HG03565 (cell line): Measurements from ENCODE around the gene OXCT1.
"Not testable (repeated sequence)": the region's sequence is repeated elsewhere in the genome, so short reads cannot be mapped to it uniquely, and the experiment has no call there.

Experiments
- ATAC-seq: cut with Tn5 transposase; IDR thresholded peaks from one replicate; pipeline ENCODE4 v1.9.1; 2021; ENCODE audit warnings: mild to moderate bottlenecking, moderate library complexity; ENCODE audit not compliant: unreplicated experiment

OXCT1 gene

GRCh38 chr5:41874512-41875060, 4.4 kb upstream of the OXCT1 start:
- no peak for ATAC-seq

GRCh38 chr5:41871852-41872251, 1.6 kb upstream of the OXCT1 start:
- no peak for ATAC-seq

GRCh38 chr5:41870627-41871048, 413 bp upstream of the OXCT1 start:
- ATAC-seq = no peak

GRCh38 chr5:41869151-41869723, 988 bp downstream of the OXCT1 start:
- no peak for ATAC-seq

GRCh38 chr5:41863871-41864486, 6.2 kb downstream of the OXCT1 start:
- ATAC-seq = peak; percentile 50

GRCh38 chr5:41858890-41859289, 11.3 kb downstream of the OXCT1 start:
- ATAC-seq = no peak

- no peak for ATAC-seq
Measured at GRCh38 chr5:41857989-41858388, 12.2 kb downstream of the OXCT1 start.

GRCh38 chr5:41856644-41857491, 13.4 kb downstream of the OXCT1 start:
- peak; percentile 84 for ATAC-seq

GRCh38 chr5:41852293-41852692, 17.9 kb downstream of the OXCT1 start:
- no peak for ATAC-seq

GRCh38 chr5:41851116-41851515, 19.1 kb downstream of the OXCT1 start:
- ATAC-seq = no peak

- ATAC-seq = no peak
Measured at GRCh38 chr5:41848983-41849382, 21.2 kb downstream of the OXCT1 start.

GRCh38 chr5:41845751-41846150, 24.5 kb downstream of the OXCT1 start:
- not testable (repeated sequence) for ATAC-seq

GRCh38 chr5:41844502-41844901, 25.7 kb downstream of the OXCT1 start:
- ATAC-seq = no peak

- peak; percentile 56 for ATAC-seq
Measured at GRCh38 chr5:41843456-41844370, 26.5 kb downstream of the OXCT1 start.

GRCh38 chr5:41842777-41843176, 27.4 kb downstream of the OXCT1 start:
- peak; percentile 89 for ATAC-seq

- ATAC-seq = no peak
Measured at GRCh38 chr5:41841325-41841724, 28.9 kb downstream of the OXCT1 start.

GRCh38 chr5:41840251-41840650, 30.0 kb downstream of the OXCT1 start:
- ATAC-seq = no peak

- no peak for ATAC-seq
Measured at GRCh38 chr5:41837793-41838192, 32.4 kb downstream of the OXCT1 start.

GRCh38 chr5:41835645-41836044, 34.6 kb downstream of the OXCT1 start:
- ATAC-seq = no peak

- no peak for ATAC-seq
Measured at GRCh38 chr5:41834506-41834905, 35.7 kb downstream of the OXCT1 start.

GRCh38 chr5:41832430-41832829, 37.8 kb downstream of the OXCT1 start:
- no peak for ATAC-seq
